ENCODE measurements around the gene LRRC8B.

GRCh38 chr1:89596698-89597097, 72.1 kb downstream of the LRRC8B start:
- no peak for TF ChIP-seq ZNF532 (CRISPR knock-in tag; IDR thresholded peaks at IDR 0.05; ENCODE audit: borderline replicate concordance)
- TF ChIP-seq, protein P1, sequence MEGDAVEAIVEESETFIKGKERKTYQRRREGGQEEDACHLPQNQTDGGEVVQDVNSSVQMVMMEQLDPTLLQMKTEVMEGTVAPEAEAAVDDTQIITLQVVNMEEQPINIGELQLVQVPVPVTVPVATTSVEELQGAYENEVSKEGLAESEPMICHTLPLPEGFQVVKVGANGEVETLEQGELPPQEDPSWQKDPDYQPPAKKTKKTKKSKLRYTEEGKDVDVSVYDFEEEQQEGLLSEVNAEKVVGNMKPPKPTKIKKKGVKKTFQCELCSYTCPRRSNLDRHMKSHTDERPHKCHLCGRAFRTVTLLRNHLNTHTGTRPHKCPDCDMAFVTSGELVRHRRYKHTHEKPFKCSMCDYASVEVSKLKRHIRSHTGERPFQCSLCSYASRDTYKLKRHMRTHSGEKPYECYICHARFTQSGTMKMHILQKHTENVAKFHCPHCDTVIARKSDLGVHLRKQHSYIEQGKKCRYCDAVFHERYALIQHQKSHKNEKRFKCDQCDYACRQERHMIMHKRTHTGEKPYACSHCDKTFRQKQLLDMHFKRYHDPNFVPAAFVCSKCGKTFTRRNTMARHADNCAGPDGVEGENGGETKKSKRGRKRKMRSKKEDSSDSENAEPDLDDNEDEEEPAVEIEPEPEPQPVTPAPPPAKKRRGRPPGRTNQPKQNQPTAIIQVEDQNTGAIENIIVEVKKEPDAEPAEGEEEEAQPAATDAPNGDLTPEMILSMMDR (IDR thresholded peaks at IDR 0.05): no peak
- TF ChIP-seq, protein P2, sequence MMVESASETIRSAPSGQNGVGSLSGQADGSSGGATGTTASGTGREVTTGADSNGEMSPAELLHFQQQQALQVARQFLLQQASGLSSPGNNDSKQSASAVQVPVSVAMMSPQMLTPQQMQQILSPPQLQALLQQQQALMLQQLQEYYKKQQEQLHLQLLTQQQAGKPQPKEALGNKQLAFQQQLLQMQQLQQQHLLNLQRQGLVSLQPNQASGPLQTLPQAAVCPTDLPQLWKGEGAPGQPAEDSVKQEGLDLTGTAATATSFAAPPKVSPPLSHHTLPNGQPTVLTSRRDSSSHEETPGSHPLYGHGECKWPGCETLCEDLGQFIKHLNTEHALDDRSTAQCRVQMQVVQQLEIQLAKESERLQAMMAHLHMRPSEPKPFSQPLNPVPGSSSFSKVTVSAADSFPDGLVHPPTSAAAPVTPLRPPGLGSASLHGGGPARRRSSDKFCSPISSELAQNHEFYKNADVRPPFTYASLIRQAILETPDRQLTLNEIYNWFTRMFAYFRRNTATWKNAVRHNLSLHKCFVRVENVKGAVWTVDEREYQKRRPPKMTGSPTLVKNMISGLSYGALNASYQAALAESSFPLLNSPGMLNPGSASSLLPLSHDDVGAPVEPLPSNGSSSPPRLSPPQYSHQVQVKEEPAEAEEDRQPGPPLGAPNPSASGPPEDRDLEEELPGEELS (CRISPR knock-in tag; IDR thresholded peaks at IDR 0.05): no peak

Measured in WTC11 (cell line).